Colonic mucosa (tissue), 4 donors: ENCODE measurements around the gene KCNJ5. TPM values are rescaled to one million over a fixed set of nuclear protein-coding genes. Genes with fewer than 3 reads are reported as not detected.
"Not testable (repeated sequence)": the region's sequence is repeated elsewhere in the genome, so short reads cannot be mapped to it uniquely, and the experiment has no call there.

ENCODE experiments used
- DNase-seq: peaks from one replicate; pipeline ENCODE4 v3.0.0-alpha.2; 2020
- H3K27ac ChIP-seq: fragments of 200-600 bp; one replicate; pipeline ENCODE4 v1.8.0; 2021
- H3K27me3 ChIP-seq: fragments of 200-600 bp; one replicate; pipeline ENCODE4 v1.8.0; 2021
- H3K36me3 ChIP-seq: fragments of 200-600 bp; one replicate; pipeline ENCODE4 v1.8.0; 2021
- H3K4me1 ChIP-seq: fragments of 200-600 bp; one replicate; pipeline ENCODE4 v1.8.0; 2021; ENCODE audit warnings: mild to moderate bottlenecking
- H3K4me3 ChIP-seq: fragments of 200-600 bp; one replicate; pipeline ENCODE4 v1.8.0; 2021
- H3K9ac ChIP-seq, 2 donors: one replicate each; pipeline ENCODE4 v1.7.0; 2013; ENCODE audit warnings: control low read depth in 2 of 2, low read depth in 2 of 2, low read length in 2 of 2
- H3K9me3 ChIP-seq: fragments of 200-600 bp; one replicate; pipeline ENCODE4 v1.8.0; 2021
- intact Hi-C: fragments of 100-400 bp; cut with DNase I; formaldehyde crosslinking; loops from one replicate; pipeline ENCODE4 v1.14.1; 2022
- total RNA-seq, 2 donors: library from RNA; stranded (reverse); fragmentation: NEBNext Ultra II Directional in 1 of 2; extraction: Animal tissue kit (Norgen Biotek cat#: 25700) in 1 of 2; gene quantifications; one replicate each; pipeline ENCODE4 v1.2.1, GENCODE V29; 2021
- TF ChIP-seq, protein P1 (sequence below): fragments of 200-600 bp; IDR thresholded peaks from one replicate; pipeline ENCODE4 v1.8.0; 2022; ENCODE audit warnings: antibody characterized with exemption, mild to moderate bottlenecking
- donor health status: healthy.
- donor health status: DM: no; HTN: no; CAD: no.
- donor health status: DM: no; HTN: no; CAD: no.

KCNJ5 gene
- total RNA-seq, 2 donors from 2014 or later, result 0.15 to 0.66 TPM

DNA sequence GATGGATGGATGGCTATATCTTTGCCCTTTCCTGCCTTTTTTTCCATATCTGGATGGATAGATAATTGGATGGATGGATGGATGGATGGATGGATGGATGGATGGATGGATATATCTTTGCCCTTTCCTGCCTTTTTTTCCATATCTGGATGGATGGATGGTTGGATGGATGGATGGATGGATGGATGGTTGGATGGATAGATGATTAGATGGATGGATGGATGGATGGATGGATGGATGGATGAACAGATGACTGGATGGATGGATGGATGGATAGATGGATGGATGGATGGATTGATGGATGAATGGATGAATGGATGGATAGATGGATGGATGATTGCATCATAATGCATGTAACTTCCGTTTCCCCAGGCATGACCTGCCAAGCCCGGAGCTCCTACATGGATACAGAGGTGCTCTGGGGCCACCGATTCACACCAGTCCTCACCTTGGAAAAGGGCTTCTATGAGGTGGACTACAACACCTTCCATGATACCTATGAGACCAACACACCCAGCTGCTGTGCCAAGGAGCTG lies 24.9 kb downstream of the KCNJ5 start:
- no peaks in the 10 kb centered on the region for H3K4me1 ChIP-seq
- no peak for DNase-seq
- TF ChIP-seq, protein P1, sequence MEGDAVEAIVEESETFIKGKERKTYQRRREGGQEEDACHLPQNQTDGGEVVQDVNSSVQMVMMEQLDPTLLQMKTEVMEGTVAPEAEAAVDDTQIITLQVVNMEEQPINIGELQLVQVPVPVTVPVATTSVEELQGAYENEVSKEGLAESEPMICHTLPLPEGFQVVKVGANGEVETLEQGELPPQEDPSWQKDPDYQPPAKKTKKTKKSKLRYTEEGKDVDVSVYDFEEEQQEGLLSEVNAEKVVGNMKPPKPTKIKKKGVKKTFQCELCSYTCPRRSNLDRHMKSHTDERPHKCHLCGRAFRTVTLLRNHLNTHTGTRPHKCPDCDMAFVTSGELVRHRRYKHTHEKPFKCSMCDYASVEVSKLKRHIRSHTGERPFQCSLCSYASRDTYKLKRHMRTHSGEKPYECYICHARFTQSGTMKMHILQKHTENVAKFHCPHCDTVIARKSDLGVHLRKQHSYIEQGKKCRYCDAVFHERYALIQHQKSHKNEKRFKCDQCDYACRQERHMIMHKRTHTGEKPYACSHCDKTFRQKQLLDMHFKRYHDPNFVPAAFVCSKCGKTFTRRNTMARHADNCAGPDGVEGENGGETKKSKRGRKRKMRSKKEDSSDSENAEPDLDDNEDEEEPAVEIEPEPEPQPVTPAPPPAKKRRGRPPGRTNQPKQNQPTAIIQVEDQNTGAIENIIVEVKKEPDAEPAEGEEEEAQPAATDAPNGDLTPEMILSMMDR, result no peak
- H3K27ac ChIP-seq, result no peak overlapping the region
- no peaks in the 10 kb centered on the region for H3K36me3 ChIP-seq
- intact Hi-C loops, result no loop called here
- H3K27me3 ChIP-seq, result no peaks in the 10 kb centered on the region
- no peak overlapping the region for H3K9ac ChIP-seq
- no peak overlapping the region for H3K4me3 ChIP-seq
- H3K9me3 ChIP-seq, result no peaks in the 10 kb centered on the region

DNA sequence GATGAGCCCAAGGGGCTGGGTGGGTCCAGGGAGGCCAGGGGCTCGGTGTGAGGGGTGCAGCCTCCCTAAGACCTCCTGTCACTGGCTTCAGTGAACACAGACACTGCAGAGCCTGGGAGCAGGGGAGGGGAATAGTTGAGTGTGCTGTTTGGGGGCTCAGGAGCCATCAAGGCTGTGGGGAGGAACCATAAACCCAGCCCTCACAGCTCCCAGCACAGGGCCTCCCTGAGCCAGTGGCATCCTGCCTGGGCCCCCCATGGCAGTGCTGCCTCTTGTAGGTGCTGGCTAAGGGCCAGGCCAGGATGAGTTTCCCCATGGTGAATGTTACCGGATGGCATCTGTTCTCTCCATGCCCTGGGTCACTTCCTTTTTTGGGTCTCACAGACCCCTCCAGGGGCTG lies 25.5 kb downstream of the KCNJ5 start:
- no peak for DNase-seq
- TF ChIP-seq, protein P1, result no peak
- no peaks in the 10 kb centered on the region for H3K27me3 ChIP-seq
- H3K9ac ChIP-seq, result no peak overlapping the region
- no peaks in the 10 kb centered on the region for H3K9me3 ChIP-seq
- H3K4me1 ChIP-seq, result no peaks in the 10 kb centered on the region
- H3K4me3 ChIP-seq, result no peak overlapping the region
- intact Hi-C loops, result no loop called here
- no peak overlapping the region for H3K27ac ChIP-seq
- no peaks in the 10 kb centered on the region for H3K36me3 ChIP-seq

DNA sequence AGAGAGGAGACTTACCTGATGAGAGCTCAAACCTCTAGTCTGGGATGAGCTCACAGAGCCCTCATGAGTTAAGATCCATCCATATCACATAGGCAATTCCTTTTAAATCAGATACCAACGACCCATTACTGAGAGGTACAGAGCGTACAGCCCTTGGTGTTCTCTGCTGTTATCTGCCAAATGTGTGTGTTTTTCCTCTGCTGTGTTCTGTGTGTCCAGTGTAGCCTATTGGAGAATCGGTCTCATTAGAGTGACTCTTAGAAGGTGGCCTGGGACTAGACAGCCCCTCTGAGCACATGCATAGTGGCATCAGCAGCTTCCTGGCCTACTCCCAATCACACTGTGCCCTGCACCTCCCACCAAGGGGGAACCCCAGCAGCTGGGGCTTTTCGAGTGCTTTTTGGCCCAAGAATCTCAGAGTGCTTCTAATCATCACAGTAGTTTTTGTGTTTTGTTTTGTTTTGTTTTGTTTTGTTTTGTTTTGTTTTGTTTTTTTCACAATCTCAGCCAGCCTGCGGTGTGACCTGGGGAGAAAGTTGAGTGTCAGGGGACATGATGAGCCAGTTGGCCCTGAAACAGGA lies 26.1 kb downstream of the KCNJ5 start:
- no peaks in the 10 kb centered on the region for H3K4me1 ChIP-seq

DNA sequence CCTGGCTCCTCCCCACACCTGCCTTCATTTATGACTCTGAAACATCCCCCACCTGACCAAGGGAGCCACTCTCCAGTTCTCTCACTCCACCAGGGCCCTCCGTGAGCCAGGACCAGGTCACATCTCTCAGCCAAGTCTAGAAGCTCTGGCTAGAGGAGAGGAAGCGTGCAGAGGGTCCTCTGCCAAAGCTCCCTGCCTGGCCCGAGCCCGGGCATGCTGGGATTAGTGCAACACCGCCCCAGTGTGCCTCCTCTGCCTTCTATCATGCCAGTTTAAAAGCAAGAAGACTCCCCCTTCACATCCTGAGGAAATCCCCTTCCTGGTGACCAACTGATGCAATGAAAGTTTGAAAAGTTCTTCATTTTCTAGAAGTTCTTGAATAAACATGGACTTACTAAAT lies 28.1 kb downstream of the KCNJ5 start:
- H3K4me3 ChIP-seq, result no peak overlapping the region
- no peak overlapping the region for H3K27ac ChIP-seq
- TF ChIP-seq, protein P1, result no peak
- no peak for DNase-seq
- intact Hi-C loops, result no loop called here
- H3K27me3 ChIP-seq, result no peaks in the 10 kb centered on the region
- H3K9ac ChIP-seq, result no peak overlapping the region
- no peaks in the 10 kb centered on the region for H3K9me3 ChIP-seq
- no peaks in the 10 kb centered on the region for H3K4me1 ChIP-seq
- H3K36me3 ChIP-seq, result no peaks in the 10 kb centered on the region

More for the DNA sequence above, 26.1 kb downstream of the KCNJ5 start:
- no peaks in the 10 kb centered on the region for H3K36me3 ChIP-seq
- H3K4me3 ChIP-seq, result no peak overlapping the region
- H3K9ac ChIP-seq, result no peak overlapping the region
- H3K9me3 ChIP-seq, result no peaks in the 10 kb centered on the region
- H3K27me3 ChIP-seq, result no peaks in the 10 kb centered on the region
- TF ChIP-seq, protein P1, result no peak
- intact Hi-C loops, result no loop called here
- no peak overlapping the region for H3K27ac ChIP-seq
- no peak for DNase-seq

DNA sequence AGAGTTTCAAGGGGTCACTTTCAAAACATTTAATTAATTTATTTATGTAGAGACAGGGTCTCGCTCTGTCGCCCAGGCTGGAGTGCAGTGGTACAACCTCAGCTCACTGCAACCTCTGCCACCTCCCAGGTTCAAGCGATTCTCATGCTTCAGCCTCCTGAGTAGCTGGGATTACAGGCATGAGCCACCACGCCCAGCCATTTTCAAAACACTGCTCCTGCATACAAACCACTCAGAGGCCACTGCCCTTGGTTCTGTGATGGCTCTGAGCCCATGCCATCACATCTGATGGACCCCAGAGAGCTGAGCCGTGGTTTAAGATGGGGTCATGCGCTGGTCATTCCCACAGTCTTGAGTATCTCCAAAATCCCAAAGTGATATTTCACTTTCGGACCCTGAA lies 28.5 kb downstream of the KCNJ5 start:
- H3K9me3 ChIP-seq, H3K4me1 ChIP-seq, H3K36me3 ChIP-seq, H3K27me3 ChIP-seq, H3K27ac ChIP-seq, H3K9ac ChIP-seq, H3K4me3 ChIP-seq, intact Hi-C loops, DNase-seq: not testable (repeated sequence)

DNA sequence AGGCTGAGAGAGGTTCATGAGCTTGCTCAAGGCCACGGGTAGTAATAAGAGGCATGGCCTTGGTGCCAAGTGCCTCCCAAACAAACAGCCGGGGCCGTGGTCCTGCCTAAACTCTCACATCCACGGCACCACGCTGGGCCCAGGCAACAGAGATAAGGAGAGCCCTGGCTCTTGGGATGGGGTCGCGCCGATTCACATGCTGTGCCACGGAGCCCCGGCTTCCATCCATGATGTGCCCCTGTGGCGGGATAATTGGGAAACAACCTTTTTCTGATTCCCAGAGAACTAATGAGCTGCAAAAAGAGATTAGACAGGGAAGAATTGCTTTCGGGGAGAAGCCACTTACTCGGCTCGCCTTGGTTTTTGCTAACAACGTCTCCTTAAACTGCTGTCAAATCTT lies 29.5 kb downstream of the KCNJ5 start:
- H3K4me3 ChIP-seq, result no peak overlapping the region
- no peak overlapping the region for H3K9ac ChIP-seq
- no peak for DNase-seq
- no peaks in the 10 kb centered on the region for H3K27me3 ChIP-seq
- no peaks in the 10 kb centered on the region for H3K36me3 ChIP-seq
- no peaks in the 10 kb centered on the region for H3K4me1 ChIP-seq
- intact Hi-C loops, result no loop called here
- TF ChIP-seq, protein P1, result no peak
- no peak overlapping the region for H3K27ac ChIP-seq
- no peaks in the 10 kb centered on the region for H3K9me3 ChIP-seq
